Renal cortical epithelial cell (primary cell): ENCODE measurements around the gene RUBCN. TPM values are rescaled to one million over a fixed set of nuclear protein-coding genes. Genes with fewer than 3 reads are reported as not detected.

Experiments used
- total RNA-seq: library from RNA; depleted of rRNA; stranded (reverse); fragments of >200 nt; gene quantifications from 2 replicates; pipeline ENCODE4 v1.2.3, GENCODE V29; 2014

Gene RUBCN
- total RNA-seq, 1 donor from 2014 or later = 13.9 TPM

Other genes with a start within 250 kb of the RUBCN start
- gene BDH1, start 180.9 kb downstream of the RUBCN start, total RNA-seq = 4.0 and 6.6 TPM in 2 replicates
- 69.8 and 90.5 TPM in 2 replicates for gene FYTTD1, start 13.0 kb upstream of the RUBCN start, total RNA-seq
- 21.7 and 72.8 TPM in 2 replicates for gene LRCH3, start 54.4 kb upstream of the RUBCN start, total RNA-seq
- 422 and 791 TPM in 2 replicates for gene RPL35A, start 213.3 kb upstream of the RUBCN start, total RNA-seq
- gene LMLN, start 223.3 kb upstream of the RUBCN start, total RNA-seq = 5.2 and 18.2 TPM in 2 replicates